Kidney (tissue), 14 donors: ENCODE results near the gene FCN1. TPM values are rescaled to one million over a fixed set of nuclear protein-coding genes. Genes with fewer than 3 reads are reported as not detected.
A peak's percentile ranks its signal among the peaks of the same experiment; 100 is the strongest.

ENCODE experiments used
- DNase-seq, 5 donors: peaks; one replicate each; pipeline ENCODE4 v3.0.0-alpha.2; 2013 to 2020
- FAIRE-seq: peaks from 2 replicates; lab custom pipeline; 2012; peaks lifted over from hg19 to GRCh38; lab: Jason Lieb, UNC
- H3K27ac ChIP-seq, 2 donors: one replicate each; pipeline ENCODE4 v1.7.0; 2013; ENCODE audit warnings: low read depth in 2 of 2, low read length in 2 of 2, inconsistent platforms in 1 of 2
- H3K27me3 ChIP-seq: one replicate; pipeline ENCODE4 v1.7.1; 2013; ENCODE audit warnings: low read length, inconsistent platforms; ENCODE audit not compliant: control insufficient read depth, insufficient read depth
- H3K36me3 ChIP-seq, 3 donors: one replicate each; pipeline versions ENCODE4 v1.7.0 to v1.7.1; 2013; ENCODE audit warnings: low read length in 3 of 3, control low read depth in 1 of 3, inconsistent platforms in 1 of 3; ENCODE audit not compliant: insufficient read depth in 3 of 3, control insufficient read depth in 2 of 3
- H3K4me1 ChIP-seq, 3 donors: one replicate each; pipeline versions ENCODE4 v1.7.0 to v1.7.1; 2013; ENCODE audit warnings: low read length in 3 of 3, inconsistent platforms in 1 of 3, low read depth in 1 of 3; ENCODE audit not compliant: control insufficient read depth in 2 of 3, insufficient read depth in 2 of 3
- H3K4me3 ChIP-seq, 3 donors: one replicate each; pipeline versions ENCODE4 v1.7.0 to v1.8.1; 2013; ENCODE audit warnings: low read length in 3 of 3, control low read depth in 1 of 3, inconsistent platforms in 1 of 3
- H3K9ac ChIP-seq, 3 donors: one replicate each; pipeline versions ENCODE4 v1.7.0 to v1.7.1; 2013; ENCODE audit warnings: low read length in 3 of 3, control low read depth in 1 of 3, inconsistent platforms in 1 of 3
- H3K9me3 ChIP-seq, 3 donors: one replicate each; pipeline versions ENCODE4 v1.7.0 to v1.7.1; 2013; ENCODE audit warnings: low read length in 3 of 3, control low read depth in 1 of 3, inconsistent platforms in 1 of 3; ENCODE audit not compliant: control insufficient read depth in 2 of 3, insufficient read depth in 1 of 3
- intact Hi-C: fragments of 100-400 bp; cut with DNase I; formaldehyde crosslinking; loops from one replicate; pipeline ENCODE4 v1.11.1; 2022
- polyA plus RNA-seq: library from polyadenylated mRNA; stranded (reverse); fragments of 350-450 nt; fragmentation: Illumina TruSeq; extraction: RNeasy Lipid Tissue Mini Kit (QIAGEN cat#74804); gene quantifications from one replicate; pipeline ENCODE4 v1.2.3, GENCODE V29; 2014; ENCODE audit warnings: low read depth, low replicate concordance; ENCODE audit not compliant: insufficient read depth
- total RNA-seq: library from RNA; stranded (reverse); fragmentation: NEBNext Ultra II Directional; extraction: Animal tissue kit (Norgen Biotek cat#: 25700); gene quantifications from one replicate; pipeline ENCODE4 v1.2.1, GENCODE V29; 2021
- TF ChIP-seq, protein P1 (sequence below): IDR thresholded peaks from 3 replicates; pipeline ENCODE4 v1.5.1; 2012; ENCODE audit warnings: mild to moderate bottlenecking, moderate library complexity, borderline replicate concordance; ENCODE audit not compliant: insufficient read depth; ENCODE audit errors: extremely low read depth
- donor health status: control.
- donor health status: control.
- donor health status: control.
- donor health status: control.
- donor health status: control.
- donor health status: DM: yes; HTN: yes; CAD: no.
- donor health status: Normal renal cell carcinoma (clear cell type).

The FCN1 gene
- total and polyA plus RNA-seq, 2 donors from 2014 or later: 3.2 to 13.0 TPM

DNA sequence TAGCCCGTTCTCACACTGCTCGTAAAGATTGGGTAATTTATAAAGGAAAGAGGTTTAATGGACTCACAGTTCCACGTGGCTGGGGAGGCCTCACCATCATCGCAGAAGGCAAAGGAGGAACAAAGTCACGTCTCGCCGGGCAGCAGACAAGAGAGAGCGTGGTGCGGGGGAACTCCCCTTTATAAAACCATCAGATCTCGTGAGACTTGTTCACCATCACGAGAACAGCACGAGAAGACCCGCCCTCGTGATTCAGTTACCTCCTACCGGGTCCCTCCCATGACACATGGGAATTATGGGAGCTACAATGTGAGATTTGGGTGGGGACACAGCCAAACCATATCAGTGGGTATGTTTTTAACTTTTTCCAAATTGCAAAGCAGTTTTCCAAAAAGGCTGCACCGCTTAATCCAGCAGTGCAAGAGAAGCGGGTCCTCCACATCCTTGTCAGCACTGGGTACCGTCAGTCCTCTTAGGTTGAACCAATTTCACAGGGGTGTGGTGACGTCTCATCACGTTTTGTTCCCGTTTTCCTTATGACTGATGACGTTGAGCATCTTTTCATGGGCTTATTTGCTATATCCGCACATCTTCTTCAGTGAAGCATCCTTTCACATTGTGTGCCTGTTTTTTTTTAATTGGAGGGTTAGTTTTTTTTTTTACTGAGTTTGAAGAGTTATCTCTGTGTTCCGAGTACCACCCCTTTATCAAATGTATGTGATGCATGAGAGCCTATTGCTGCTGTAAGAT lies 45.1 kb downstream of the FCN1 start:
- no peak overlapping the region for H3K9ac ChIP-seq
- H3K27me3 ChIP-seq: no peaks in the 10 kb centered on the region
- TF ChIP-seq, protein P1, sequence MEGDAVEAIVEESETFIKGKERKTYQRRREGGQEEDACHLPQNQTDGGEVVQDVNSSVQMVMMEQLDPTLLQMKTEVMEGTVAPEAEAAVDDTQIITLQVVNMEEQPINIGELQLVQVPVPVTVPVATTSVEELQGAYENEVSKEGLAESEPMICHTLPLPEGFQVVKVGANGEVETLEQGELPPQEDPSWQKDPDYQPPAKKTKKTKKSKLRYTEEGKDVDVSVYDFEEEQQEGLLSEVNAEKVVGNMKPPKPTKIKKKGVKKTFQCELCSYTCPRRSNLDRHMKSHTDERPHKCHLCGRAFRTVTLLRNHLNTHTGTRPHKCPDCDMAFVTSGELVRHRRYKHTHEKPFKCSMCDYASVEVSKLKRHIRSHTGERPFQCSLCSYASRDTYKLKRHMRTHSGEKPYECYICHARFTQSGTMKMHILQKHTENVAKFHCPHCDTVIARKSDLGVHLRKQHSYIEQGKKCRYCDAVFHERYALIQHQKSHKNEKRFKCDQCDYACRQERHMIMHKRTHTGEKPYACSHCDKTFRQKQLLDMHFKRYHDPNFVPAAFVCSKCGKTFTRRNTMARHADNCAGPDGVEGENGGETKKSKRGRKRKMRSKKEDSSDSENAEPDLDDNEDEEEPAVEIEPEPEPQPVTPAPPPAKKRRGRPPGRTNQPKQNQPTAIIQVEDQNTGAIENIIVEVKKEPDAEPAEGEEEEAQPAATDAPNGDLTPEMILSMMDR: no peak
- H3K4me3 ChIP-seq: no peak overlapping the region
- intact Hi-C loops: no loop called here
- H3K4me1 ChIP-seq: peaks cover 0 to 2% (median 0%) of the 10 kb centered on the region in 3 donors
- no peak overlapping the region for H3K27ac ChIP-seq
- no peaks in the 10 kb centered on the region for H3K36me3 ChIP-seq
- no peaks in the 10 kb centered on the region for H3K9me3 ChIP-seq
- FAIRE-seq: no peak
- peak in 1 of 5 donors; percentile 35 for DNase-seq

DNA sequence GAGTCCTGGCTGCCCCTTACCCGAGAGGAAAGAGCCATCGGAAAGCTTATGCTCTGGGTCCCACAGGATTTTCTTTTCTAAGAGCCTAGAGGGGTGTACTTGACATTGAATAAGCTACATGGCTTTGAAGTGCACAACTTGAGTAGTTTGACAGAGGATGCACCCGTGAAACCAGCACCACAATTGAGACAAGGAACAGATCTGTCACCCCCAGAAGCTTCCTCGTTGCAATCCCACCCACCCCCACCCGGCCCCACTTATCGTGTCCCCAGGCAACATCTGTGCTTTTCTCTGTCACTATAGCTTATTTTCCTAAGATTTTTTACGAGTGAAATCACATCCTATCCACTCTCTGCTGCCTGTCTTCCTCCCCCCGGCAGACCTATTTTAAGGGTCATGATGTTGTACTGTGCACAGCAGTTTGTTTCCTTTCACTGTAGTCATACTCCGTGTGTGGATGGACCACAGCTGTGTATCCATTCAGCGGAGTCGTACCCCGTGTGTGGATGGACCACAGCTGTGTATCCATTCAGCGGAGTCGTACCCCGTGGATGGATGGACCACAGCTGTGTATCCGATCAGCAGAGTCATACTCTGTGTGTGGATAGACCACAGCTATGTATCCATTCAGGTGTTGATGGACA lies 45.9 kb downstream of the FCN1 start:
- Histone ChIP-seq H3K9ac (no peak overlapping the region), H3K4me3 (no peak overlapping the region), H3K4me1 (peaks cover 0 to 2% (median 0%) of the 10 kb centered on the region in 3 donors), H3K36me3 (no peaks in the 10 kb centered on the region), H3K27me3 (no peaks in the 10 kb centered on the region), H3K27ac (no peak overlapping the region), H3K9me3 (no peaks in the 10 kb centered on the region)
- TF ChIP-seq, protein P1: no peak
- DNase-seq (peak in 4 of 5 donors; percentile 39 to 93 (median 47)), FAIRE-seq (no peak)
- intact Hi-C loops: no loop called here

DNA sequence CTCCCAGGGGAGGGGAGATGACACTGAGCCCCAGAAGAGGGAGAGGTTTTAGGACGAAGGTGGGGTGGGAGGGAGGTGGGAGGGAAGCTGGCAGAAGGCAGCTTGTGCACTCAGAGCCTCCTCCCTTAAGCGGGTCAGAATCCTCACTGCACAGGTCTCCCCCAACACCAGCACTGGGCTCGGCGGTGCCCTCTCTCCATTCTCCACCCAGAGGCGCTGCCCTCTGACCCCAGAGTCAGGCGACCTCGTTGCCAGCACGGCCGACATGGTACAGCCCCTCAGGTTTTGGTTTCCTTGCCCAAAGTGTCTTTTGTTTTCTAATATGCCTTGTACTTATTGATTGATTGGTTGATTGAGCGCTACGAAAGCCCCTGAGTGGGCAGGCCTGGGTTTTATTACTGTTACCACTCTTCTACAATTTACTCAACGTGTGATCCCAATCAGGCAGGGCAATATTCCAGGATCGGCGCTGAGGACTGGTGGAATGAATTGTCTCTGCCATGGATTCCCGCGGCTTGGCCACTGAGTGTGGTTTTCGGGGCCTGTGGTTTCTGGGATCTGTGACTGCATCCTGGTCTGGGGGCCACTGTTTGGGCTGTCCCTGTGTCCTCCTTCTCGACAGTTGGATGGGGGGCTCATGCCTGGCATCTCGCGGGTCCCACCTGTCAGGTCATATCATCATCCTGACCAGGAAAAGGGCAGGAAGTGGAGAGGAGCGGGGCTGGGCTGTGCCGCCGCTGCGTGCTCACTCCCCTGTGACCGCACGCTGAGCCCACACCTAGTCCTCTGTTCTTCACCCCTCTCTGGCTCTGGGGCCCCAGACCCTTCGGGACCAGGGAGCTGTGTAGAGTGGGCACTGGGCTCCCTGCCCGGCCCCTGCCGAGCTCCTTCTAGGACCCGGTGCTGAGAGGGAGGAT lies 46.7 kb downstream of the FCN1 start:
- H3K4me3 ChIP-seq: no peak overlapping the region
- H3K36me3 ChIP-seq: no peaks in the 10 kb centered on the region
- DNase-seq (peak in 1 of 5 donors; percentile 65), FAIRE-seq (no peak)
- intact Hi-C loops: no loop called here
- peaks cover 0 to 2% (median 0%) of the 10 kb centered on the region in 3 donors for H3K4me1 ChIP-seq
- H3K27ac ChIP-seq: no peak overlapping the region
- no peaks in the 10 kb centered on the region for H3K27me3 ChIP-seq
- H3K9ac ChIP-seq: no peak overlapping the region
- TF ChIP-seq, protein P1: no peak
- H3K9me3 ChIP-seq: no peaks in the 10 kb centered on the region
